ENCODE measurements around the gene LMAN1. TPM values are rescaled to one million over a fixed set of nuclear protein-coding genes. Genes with fewer than 3 reads are reported as not detected.

Gene LMAN1
- total and polyA plus RNA-seq, 2 experiments from 2014 or later, result 111 to 134 TPM

- Histone ChIP-seq H3K9me2 (ENCODE audit: insufficient read depth) (0 out of 2 replicates have a peak, but pooled peaks cover 3% of the 10 kb centered on the region), H3K4me1 (ENCODE audit: insufficient read depth) (peaks cover 11% of the 10 kb centered on the region; the same call in 1 of the 2 replicates), H3K4me2 (no peak overlapping the region), H3K36me3 (ENCODE audit: insufficient read depth) (no peaks in the 10 kb centered on the region), H3K79me2 (replicated peaks; ENCODE audit: insufficient read depth) (no peaks in the 10 kb centered on the region), H3K27me3 (ENCODE audit: insufficient read depth) (no peaks in the 10 kb centered on the region), H3F3A (replicated peaks; ENCODE audit: low read depth) (no peaks in the 10 kb centered on the region), H4K20me1 (replicated peaks; ENCODE audit: insufficient read depth) (no peaks in the 10 kb centered on the region), H3K4me3 (no peak overlapping the region), H2AFZ (no peak overlapping the region; the same call in 1 of the 2 replicates), H3K27ac (ENCODE audit: low read depth) (no peak overlapping the region)
- Mint-ChIP-seq H3K27ac (no peak overlapping the region), H3K36me3 (ENCODE audit: low read depth) (no peaks in the 10 kb centered on the region), H3K4me3 (no peak overlapping the region), H3K27me3 (ENCODE audit: insufficient read depth, low read depth, poor library complexity) (peaks cover 2% of the 10 kb centered on the region), H3K4me1 (peaks cover 15% of the 10 kb centered on the region), H3K9me3 (no peaks in the 10 kb centered on the region)
- ATAC-seq (no peak), DNase-seq (ENCODE audit: low spot score) (no peak)
- TF ChIP-seq EZH2phosphoT487 (IDR thresholded peaks at IDR 0.05; ENCODE audit: unreplicated experiment) (no peak), EZH2 (IDR thresholded peaks at IDR 0.05; ENCODE audit: low read depth, unreplicated experiment) (no peak), ZNF462 (CRISPR knock-in tag; IDR thresholded peaks at IDR 0.05) (no peak), POLR2AphosphoS5 (IDR thresholded peaks at IDR 0.05; ENCODE audit: low read depth) (no peak), CREB1 (CRISPR knock-in tag; IDR thresholded peaks at IDR 0.05; ENCODE audit: low read depth) (no peak), ZNF331 (CRISPR knock-in tag; IDR thresholded peaks at IDR 0.05; ENCODE audit: low read depth) (no peak), NANOG (IDR thresholded peaks at IDR 0.05; ENCODE audit: borderline replicate concordance) (no peak), REST (IDR thresholded peaks at IDR 0.05; ENCODE audit: unreplicated experiment) (no peak), ZNF114 (CRISPR knock-in tag; IDR thresholded peaks at IDR 0.05) (no peak)
Measured at GRCh38 chr18:59376351-59376935, 17.4 kb upstream of the LMAN1 start.
